ENCODE results near the gene DHFR2.

DHFR2 gene

GRCh38 chr3:94063496-94064119 lies 892 bp upstream of the DHFR2 start:
- Histone ChIP-seq H3K27ac (ENCODE audit: extremely low read depth, low read depth, low read length) (peak overlapping the region; percentile 86), H3K4me1 (ENCODE audit: control insufficient read depth, insufficient read depth, low read length) (no peaks in the 10 kb centered on the region), H3K36me3 (ENCODE audit: control insufficient read depth in 2 of 2, insufficient read depth in 1 of 2, low read length in 2 of 2) (peaks cover 0 to 29% of the 10 kb centered on the region in 2 experiments; a peak in 1 of 3 replicates), H3K9me3 (ENCODE audit: control insufficient read depth, insufficient read depth, low read depth, low read length) (no peaks in the 10 kb centered on the region), H3K4me3 (ENCODE audit: low read depth, low read length) (peak overlapping the region; percentile 86)
- CTCF ChIA-PET: interaction anchor here (0.6 kb wide), 1 partner anchor 18 kb away, joined by 3 read pairs; no protein-coding TSS in a partner anchor
- POLR2A ChIA-PET: interaction anchor here (1.2 to 1.7 kb wide), 4 partner anchors 17 to 82 kb away, joined by 3 to 11 read pairs (median 4); no protein-coding TSS in a partner anchor
- TF ChIP-seq GLIS1 (tag by site-specific recombination; IDR thresholded peaks at IDR 0.05) (0 out of 2 replicates have a peak, but pooled peaks have one; percentile 10), KLF16 (tag by site-specific recombination; IDR thresholded peaks at IDR 0.05) (no peak), ZBTB6 (tag by site-specific recombination; IDR thresholded peaks at IDR 0.05) (peak; percentile 73; the same call in 1 of the 2 replicates), EGR2 (tag by site-specific recombination; IDR thresholded peaks at IDR 0.05; ENCODE audit: low read depth) (peak; percentile 46; the same call in 1 of the 2 replicates), ZNF416 (tag by site-specific recombination; IDR thresholded peaks at IDR 0.05) (no peak), ZFHX2 (tag by site-specific recombination; conservative IDR thresholded peaks at IDR 0.05) (peak; percentile 39; the same call in 1 of the 2 replicates), REPIN1 (tag by site-specific recombination; IDR thresholded peaks at IDR 0.05; ENCODE audit: low read depth) (no peak)

GRCh38 chr3:94061297-94061696 lies 1.4 kb downstream of the DHFR2 start:
- TF ChIP-seq ZNF701 (tag by site-specific recombination; IDR thresholded peaks at IDR 0.05): no peak
- no peak for TF ChIP-seq ZNF621 (tag by site-specific recombination; IDR thresholded peaks at IDR 0.05)
- TF ChIP-seq ZNF521 (tag by site-specific recombination; IDR thresholded peaks at IDR 0.05): no peak
- POLR2A ChIA-PET: no interaction called here
- Histone ChIP-seq H3K4me3 (ENCODE audit: low read depth, low read length) (no peak overlapping the region), H3K9me3 (ENCODE audit: control insufficient read depth, insufficient read depth, low read depth, low read length) (no peaks in the 10 kb centered on the region), H3K4me1 (ENCODE audit: control insufficient read depth, insufficient read depth, low read length) (no peaks in the 10 kb centered on the region), H3K27ac (ENCODE audit: extremely low read depth, low read depth, low read length) (no peak overlapping the region), H3K36me3 (ENCODE audit: control insufficient read depth in 2 of 2, insufficient read depth in 1 of 2, low read length in 2 of 2) (peaks cover 0 to 11% of the 10 kb centered on the region in 2 experiments; a peak in 1 of 3 replicates)
- CTCF ChIA-PET: no interaction called here

- no peak overlapping the region for H3K4me3 ChIP-seq (ENCODE audit: low read depth, low read length)
- CTCF ChIA-PET: interaction anchor here (0.6 to 2.6 kb wide), 3 partner anchors 14 to 68 kb away, joined by 3 to 10 read pairs (median 4); no protein-coding TSS in a partner anchor
- H3K27ac ChIP-seq (ENCODE audit: extremely low read depth, low read depth, low read length): no peak overlapping the region
- TF ChIP-seq ZBTB8A (tag by site-specific recombination; IDR thresholded peaks at IDR 0.05) (no peak), ZNF433 (tag by site-specific recombination; IDR thresholded peaks at IDR 0.05; ENCODE audit: low read depth) (no peak), ZNF2 (tag by site-specific recombination; IDR thresholded peaks at IDR 0.05) (no peak), ZBTB6 (tag by site-specific recombination; IDR thresholded peaks at IDR 0.05) (no peak), ZNF394 (tag by site-specific recombination; IDR thresholded peaks at IDR 0.05; ENCODE audit: borderline replicate concordance) (no peak), ZNF280C (tag by site-specific recombination; IDR thresholded peaks at IDR 0.05) (no peak)
- no peaks in the 10 kb centered on the region for H3K9me3 ChIP-seq (ENCODE audit: control insufficient read depth, insufficient read depth, low read depth, low read length)
- POLR2A ChIA-PET: no interaction called here
- no peaks in the 10 kb centered on the region for H3K4me1 ChIP-seq (ENCODE audit: control insufficient read depth, insufficient read depth, low read length)
- peaks cover 0 to 9% of the 10 kb centered on the region in 2 experiments; a peak in 1 of 3 replicates for H3K36me3 ChIP-seq (ENCODE audit: control insufficient read depth in 2 of 2, insufficient read depth in 1 of 2, low read length in 2 of 2)
Observed at GRCh38 chr3:94050546-94050945, 12.2 kb downstream of the DHFR2 start.

Data from HEK293 (cell line).